Activated CD8-positive, alpha-beta T cell treated with anti-CD3 and anti-CD28 coated beads, Interleukin-2, amount 10 ng/mL, durations not matched to agents 7 days and 5 days (primary cell): Measurements from ENCODE around the gene PPP2R2B. TPM values are rescaled to one million over a fixed set of nuclear protein-coding genes. Genes with fewer than 3 reads are reported as not detected.
A peak's percentile ranks its signal among the peaks of the same experiment; 100 is the strongest.

ENCODE experiments used
- ATAC-seq: fragments of 150-1000 bp; cut with Tn5 transposase; one replicate; pipeline ENCODE4 v1.10.0; 2021; ENCODE audit warnings: moderate library complexity
- CTCF ChIA-PET: fragments of 350-600 bp; sonication (Branson Sonifier 250); formaldehyde crosslinking; loops from one replicate; lab custom pipeline; 2021; ENCODE audit warnings: antibody characterized with exemption; lab: Charles Lee
- POLR2A ChIA-PET: fragments of 350-600 bp; sonication (Branson Sonifier 250); formaldehyde crosslinking; loops from one replicate; lab custom pipeline; 2021; ENCODE audit warnings: antibody characterized with exemption; lab: Charles Lee
- DNase-seq: peaks from one replicate; pipeline ENCODE4 v3.0.0-alpha.2; 2020
- H3K27ac Mint-ChIP-seq: one replicate; pipeline ENCODE4 v1.8.0; 2021; ENCODE audit warnings: mild to moderate bottlenecking, mixed read lengths
- H3K27me3 Mint-ChIP-seq: one replicate; pipeline ENCODE4 v1.8.0; 2021; ENCODE audit warnings: low read depth, mixed read lengths
- H3K36me3 Mint-ChIP-seq: one replicate; pipeline ENCODE4 v1.8.0; 2021; ENCODE audit warnings: low read depth, mixed read lengths
- H3K4me1 Mint-ChIP-seq: one replicate; pipeline ENCODE4 v1.8.0; 2021; ENCODE audit warnings: low read depth, mixed read lengths
- H3K4me3 Mint-ChIP-seq: one replicate; pipeline ENCODE4 v1.8.0; 2021; ENCODE audit warnings: mild to moderate bottlenecking, mixed read lengths
- H3K9me3 Mint-ChIP-seq: one replicate; pipeline ENCODE4 v1.8.0; 2022; ENCODE audit warnings: mixed read lengths; ENCODE audit not compliant: insufficient read depth
- total RNA-seq, 2 experiments: library from RNA; stranded (reverse); gene quantifications; one replicate each; pipeline ENCODE4 v1.2.3, GENCODE V29; 2021

The PPP2R2B gene
- total RNA-seq, 2 experiments from 2014 or later: 2.0 to 3.0 TPM

GRCh38 chr5:146548781-146549449, 329.6 kb downstream of the PPP2R2B start:
- Mint-ChIP-seq H3K4me1 (no peaks in the 10 kb centered on the region), H3K36me3 (no peaks in the 10 kb centered on the region), H3K27ac (no peak overlapping the region), H3K4me3 (no peak overlapping the region), H3K27me3 (peaks cover 14% of the 10 kb centered on the region), H3K9me3 (no peaks in the 10 kb centered on the region)
- DNase-seq (no peak), ATAC-seq (no peak)
- ChIA-PET POLR2A (no interaction called here), CTCF (interaction anchor here (0.9 to 1.3 kb wide), 3 partner anchors 15 to 417 kb away, joined by 3 to 5 read pairs (median 5); no protein-coding TSS in a partner anchor)

GRCh38 chr5:146544232-146544631, 334.3 kb downstream of the PPP2R2B start:
- Mint-ChIP-seq H3K9me3 (no peaks in the 10 kb centered on the region), H3K27me3 (peaks cover 3% of the 10 kb centered on the region), H3K4me3 (no peak overlapping the region), H3K27ac (no peak overlapping the region), H3K36me3 (no peaks in the 10 kb centered on the region), H3K4me1 (no peaks in the 10 kb centered on the region)
- POLR2A ChIA-PET: no interaction called here
- no peak for DNase-seq
- CTCF ChIA-PET: interaction anchor here (4.3 kb wide), 1 partner anchor 422 kb away, joined by 43 read pairs; no protein-coding TSS in a partner anchor
- ATAC-seq: no peak

- no peak overlapping the region for H3K4me3 Mint-ChIP-seq
- DNase-seq: peak; percentile 78
- ChIA-PET CTCF (interaction anchor here (0.7 to 4.3 kb wide), 15 partner anchors 10 to 649 kb away, joined by 3 to 45 read pairs (median 4); no protein-coding TSS in a partner anchor), POLR2A (no interaction called here)
- no peaks in the 10 kb centered on the region for H3K4me1 Mint-ChIP-seq
- H3K36me3 Mint-ChIP-seq: no peaks in the 10 kb centered on the region
- no peak overlapping the region for H3K27ac Mint-ChIP-seq
- peak; percentile 92 for ATAC-seq
- H3K9me3 Mint-ChIP-seq: no peaks in the 10 kb centered on the region
- no peaks in the 10 kb centered on the region for H3K27me3 Mint-ChIP-seq
Observed at GRCh38 chr5:146541958-146542849, 336.4 kb downstream of the PPP2R2B start.

- CTCF ChIA-PET: interaction anchor here (4.3 kb wide), 1 partner anchor 425 kb away, joined by 43 read pairs; no protein-coding TSS in a partner anchor
Observed at GRCh38 chr5:146540414-146540813, 338.1 kb downstream of the PPP2R2B start.

GRCh38 chr5:146539973-146540372, 338.6 kb downstream of the PPP2R2B start:
- peaks cover 3% of the 10 kb centered on the region for H3K27me3 Mint-ChIP-seq
- DNase-seq (no peak), ATAC-seq (no peak)
- H3K27ac Mint-ChIP-seq: no peak overlapping the region
- CTCF ChIA-PET: interaction anchor here (4.3 kb wide), 1 partner anchor 426 kb away, joined by 43 read pairs; no protein-coding TSS in a partner anchor
- no peaks in the 10 kb centered on the region for H3K36me3 Mint-ChIP-seq
- H3K4me1 Mint-ChIP-seq: no peaks in the 10 kb centered on the region
- POLR2A ChIA-PET: no interaction called here
- no peaks in the 10 kb centered on the region for H3K9me3 Mint-ChIP-seq
- no peak overlapping the region for H3K4me3 Mint-ChIP-seq

More at GRCh38 chr5:146540414-146540813, 338.1 kb downstream of the PPP2R2B start:
- H3K27ac Mint-ChIP-seq: no peak overlapping the region
- H3K9me3 Mint-ChIP-seq: no peaks in the 10 kb centered on the region
- POLR2A ChIA-PET: no interaction called here
- H3K4me1 Mint-ChIP-seq: no peaks in the 10 kb centered on the region
- H3K36me3 Mint-ChIP-seq: no peaks in the 10 kb centered on the region
- H3K27me3 Mint-ChIP-seq: peaks cover 3% of the 10 kb centered on the region
- no peak for DNase-seq
- ATAC-seq: no peak
- H3K4me3 Mint-ChIP-seq: no peak overlapping the region

GRCh38 chr5:146538432-146538831, 340.1 kb downstream of the PPP2R2B start:
- ATAC-seq (no peak), DNase-seq (no peak)
- Mint-ChIP-seq H3K27ac (no peak overlapping the region), H3K27me3 (peaks cover 3% of the 10 kb centered on the region), H3K36me3 (no peaks in the 10 kb centered on the region), H3K4me1 (peaks cover 3% of the 10 kb centered on the region), H3K4me3 (no peak overlapping the region), H3K9me3 (no peaks in the 10 kb centered on the region)
- CTCF ChIA-PET: interaction anchor here (0.7 to 2.4 kb wide), 4 partner anchors 115 to 650 kb away, joined by 3 to 14 read pairs (median 6); no protein-coding TSS in a partner anchor
- POLR2A ChIA-PET: no interaction called here

GRCh38 chr5:146533882-146534281, 344.7 kb downstream of the PPP2R2B start:
- DNase-seq (no peak), ATAC-seq (no peak)
- ChIA-PET CTCF (interaction anchor here (0.5 to 4.9 kb wide), 38 partner anchors 9 to 662 kb away, joined by 3 to 45 read pairs (median 4); partner anchors contain the start of gene TCERG1), POLR2A (no interaction called here)
- peaks cover 3% of the 10 kb centered on the region for H3K27me3 Mint-ChIP-seq
- no peak overlapping the region for H3K4me3 Mint-ChIP-seq
- H3K9me3 Mint-ChIP-seq: no peaks in the 10 kb centered on the region
- no peaks in the 10 kb centered on the region for H3K36me3 Mint-ChIP-seq
- no peak overlapping the region for H3K27ac Mint-ChIP-seq
- H3K4me1 Mint-ChIP-seq: peaks cover 16% of the 10 kb centered on the region

- peaks cover 4% of the 10 kb centered on the region for H3K27me3 Mint-ChIP-seq
- H3K4me3 Mint-ChIP-seq: no peak overlapping the region
- CTCF ChIA-PET: interaction anchor here (0.5 to 4.9 kb wide), 39 partner anchors 9 to 663 kb away, joined by 3 to 45 read pairs (median 3); partner anchors contain the start of gene TCERG1
- H3K9me3 Mint-ChIP-seq: no peaks in the 10 kb centered on the region
- peak; percentile 94 for ATAC-seq
- POLR2A ChIA-PET: no interaction called here
- no peak overlapping the region for H3K27ac Mint-ChIP-seq
- DNase-seq: peak; percentile 86
- peaks cover 16% of the 10 kb centered on the region for H3K4me1 Mint-ChIP-seq
- H3K36me3 Mint-ChIP-seq: no peaks in the 10 kb centered on the region
Observed at GRCh38 chr5:146533260-146533857, 345.2 kb downstream of the PPP2R2B start.
